Activated CD4-positive, alpha-beta T cell treated with anti-CD3 and anti-CD28 coated beads for 36 hours (primary cell): ENCODE measurements around the gene CFAP20DC. TPM values are rescaled to one million over a fixed set of nuclear protein-coding genes. Genes with fewer than 3 reads are reported as not detected.
"Not testable (repeated sequence)": the region's sequence is repeated elsewhere in the genome, so short reads cannot be mapped to it uniquely, and the experiment has no call there.

Experiments used
- ATAC-seq: fragments of 200-7000 bp; cut with Tn5 transposase; one replicate; pipeline ENCODE4 v1.10.0; 2021; ENCODE audit warnings: mild to moderate bottlenecking, moderate library complexity
- CTCF ChIA-PET: fragments of 350-600 bp; sonication (Branson Sonifier 250); formaldehyde crosslinking; loops from one replicate; lab custom pipeline; 2021; ENCODE audit warnings: antibody characterized with exemption; lab: Charles Lee
- POLR2A ChIA-PET: fragments of 350-600 bp; sonication (Branson Sonifier 250); formaldehyde crosslinking; loops from one replicate; lab custom pipeline; 2021; ENCODE audit warnings: antibody characterized with exemption, inconsistent platforms; lab: Charles Lee
- DNase-seq: peaks from one replicate; pipeline ENCODE4 v3.0.0-alpha.2; 2020
- H3K27ac Mint-ChIP-seq: one replicate; pipeline ENCODE4 v1.8.0; 2021; ENCODE audit warnings: mixed read lengths
- H3K27me3 Mint-ChIP-seq: one replicate; pipeline ENCODE4 v1.8.0; 2021; ENCODE audit warnings: mixed read lengths
- H3K36me3 Mint-ChIP-seq: one replicate; pipeline ENCODE4 v1.8.0; 2021; ENCODE audit warnings: low read depth, mixed read lengths
- H3K4me1 Mint-ChIP-seq: one replicate; pipeline ENCODE4 v1.8.0; 2021; ENCODE audit warnings: mixed read lengths
- H3K4me3 Mint-ChIP-seq: one replicate; pipeline ENCODE4 v1.8.0; 2021; ENCODE audit warnings: mild to moderate bottlenecking, moderate library complexity, mixed read lengths
- H3K9me3 Mint-ChIP-seq: one replicate; pipeline ENCODE4 v1.8.0; 2021; ENCODE audit warnings: low read depth, mixed read lengths
- intact Hi-C, 2 experiments: fragments of 100-400 bp; cut with DNase I in 1 of 2; cut with micrococcal nuclease in 1 of 2; formaldehyde crosslinking; loops; one replicate each; pipeline versions ENCODE4 v1.14.2 to v1.15.1; 2022 to 2024; cut with DNase I, micrococcal nuclease
- total RNA-seq, 2 experiments: library from RNA; stranded (reverse); gene quantifications; one replicate each; pipeline ENCODE4 v1.2.3, GENCODE V29; 2021

CFAP20DC gene
- total RNA-seq, 2 experiments from 2014 or later, result 2.7 to 3.5 TPM

GRCh38 chr3:59069838-59070237 is 20.0 kb upstream of the CFAP20DC start:
- Mint-ChIP-seq H3K27ac (no peak overlapping the region), H3K36me3 (no peaks in the 10 kb centered on the region), H3K9me3 (no peaks in the 10 kb centered on the region), H3K4me1 (peaks cover 2% of the 10 kb centered on the region), H3K27me3 (peaks cover 35% of the 10 kb centered on the region), H3K4me3 (no peak overlapping the region)
- ATAC-seq (peak; percentile 58), DNase-seq (peak; percentile 8)
- ChIA-PET CTCF (no interaction called here), POLR2A (no interaction called here)
- intact Hi-C loops, result no loop called here

DNA sequence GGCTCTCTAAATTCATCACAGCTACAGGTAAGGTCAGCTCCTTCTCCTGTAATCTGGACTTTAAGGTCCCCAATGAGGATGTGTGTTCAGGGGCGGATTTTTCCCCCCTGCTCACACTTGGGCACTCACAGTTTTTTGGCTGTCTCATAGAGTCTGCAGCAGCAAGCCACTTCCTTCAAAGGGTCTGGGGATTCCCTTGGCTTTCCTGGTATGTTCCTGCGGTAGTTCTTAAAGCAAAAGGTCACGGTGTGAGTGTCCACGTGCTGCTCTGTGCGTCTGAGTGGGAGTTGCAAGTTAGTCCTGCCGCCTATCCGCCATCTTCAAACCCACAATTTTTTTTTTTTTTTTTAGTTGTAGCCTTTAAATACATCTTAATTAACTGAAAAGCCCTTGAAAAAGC is 15.4 kb upstream of the CFAP20DC start:
- H3K27me3 Mint-ChIP-seq, result peaks cover 35% of the 10 kb centered on the region

GRCh38 chr3:59064728-59065127 is 14.9 kb upstream of the CFAP20DC start:
- Mint-ChIP-seq H3K27ac (no peak overlapping the region), H3K4me3 (no peak overlapping the region), H3K4me1 (no peaks in the 10 kb centered on the region), H3K36me3 (no peaks in the 10 kb centered on the region), H3K27me3 (peaks cover 35% of the 10 kb centered on the region), H3K9me3 (peaks cover 2% of the 10 kb centered on the region)
- intact Hi-C loops, result no loop called here
- ATAC-seq, result no peak
- CTCF ChIA-PET, result interaction anchor here (0.8 to 1.0 kb wide), 2 partner anchors 10 to 1692 kb away, joined by 4 read pairs; no protein-coding TSS in a partner anchor
- POLR2A ChIA-PET, result no interaction called here
- no peak for DNase-seq

More for the DNA sequence above, 15.4 kb upstream of the CFAP20DC start:
- intact Hi-C loops, result no loop called here
- DNase-seq (no peak), ATAC-seq (no peak)
- Mint-ChIP-seq H3K9me3 (peaks cover 2% of the 10 kb centered on the region), H3K27ac (no peak overlapping the region), H3K4me3 (no peak overlapping the region), H3K4me1 (peaks cover 1% of the 10 kb centered on the region), H3K36me3 (no peaks in the 10 kb centered on the region)
- ChIA-PET POLR2A (no interaction called here), CTCF (interaction anchor here (0.8 to 1.0 kb wide), 2 partner anchors 11 to 1692 kb away, joined by 4 read pairs; no protein-coding TSS in a partner anchor)

DNA sequence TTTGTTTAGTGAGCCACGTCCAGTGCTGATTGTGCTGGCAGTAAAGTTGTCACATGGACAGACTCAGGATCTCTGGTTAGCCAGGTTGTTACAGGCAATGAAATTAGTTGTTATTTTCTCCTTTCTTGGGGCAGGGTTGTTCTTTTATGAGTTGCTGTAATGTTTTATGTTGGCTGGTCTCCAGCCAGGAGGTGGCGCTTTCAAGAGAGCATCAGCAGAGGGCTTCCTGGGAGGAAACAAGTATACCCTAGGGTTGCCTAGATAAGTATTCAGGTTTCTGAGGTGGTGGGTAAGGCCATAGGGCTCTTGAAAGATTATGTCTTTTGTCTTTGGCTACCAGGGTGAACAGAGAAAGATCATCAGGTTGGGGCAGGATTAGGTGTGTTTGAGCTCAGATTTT is 14.5 kb upstream of the CFAP20DC start:
- Mint-ChIP-seq H3K9me3 (peaks cover 2% of the 10 kb centered on the region), H3K27me3 (peaks cover 36% of the 10 kb centered on the region), H3K4me3 (no peak overlapping the region), H3K4me1 (no peaks in the 10 kb centered on the region), H3K36me3 (no peaks in the 10 kb centered on the region), H3K27ac (no peak overlapping the region)
- POLR2A ChIA-PET, result no interaction called here
- ATAC-seq, result no peak
- CTCF ChIA-PET, result interaction anchor here (0.8 kb wide), 1 partner anchor 1693 kb away, joined by 4 read pairs; no protein-coding TSS in a partner anchor
- intact Hi-C loops, result no loop called here
- no peak for DNase-seq

GRCh38 chr3:59056706-59057105 is 6.9 kb upstream of the CFAP20DC start:
- DNase-seq (no peak), ATAC-seq (peak; percentile 39)
- Mint-ChIP-seq H3K27ac (no peak overlapping the region), H3K36me3 (no peaks in the 10 kb centered on the region), H3K27me3 (peaks cover 9% of the 10 kb centered on the region), H3K4me1 (no peaks in the 10 kb centered on the region), H3K4me3 (no peak overlapping the region), H3K9me3 (no peaks in the 10 kb centered on the region)
- intact Hi-C loops, result no loop called here
- ChIA-PET POLR2A (no interaction called here), CTCF (interaction anchor here (1.2 to 1.5 kb wide), 3 partner anchors 9 to 418 kb away, joined by 3 to 4 read pairs (median 3); no protein-coding TSS in a partner anchor)

- H3K9me3 Mint-ChIP-seq, result no peaks in the 10 kb centered on the region
- H3K4me3 Mint-ChIP-seq, result no peak overlapping the region
- H3K36me3 Mint-ChIP-seq, result no peaks in the 10 kb centered on the region
- ATAC-seq, result no peak
- H3K27ac Mint-ChIP-seq, result no peak overlapping the region
- intact Hi-C loops, result loop anchor here (1.0 to 5.0 kb wide), 10 partner anchors 55 to 746 kb away; partner anchors contain the start of genes HTD2 (in 1 of the 2) and RPP14 (in 1 of the 2)
- ChIA-PET CTCF (interaction anchor here (0.6 to 2.0 kb wide), 19 partner anchors 9 to 808 kb away, joined by 3 to 7 read pairs (median 3); no protein-coding TSS in a partner anchor), POLR2A (no interaction called here)
- peak; percentile 26 for DNase-seq
- peaks cover 9% of the 10 kb centered on the region for H3K4me1 Mint-ChIP-seq
- H3K27me3 Mint-ChIP-seq, result peaks cover 2% of the 10 kb centered on the region
Observed at GRCh38 chr3:59052803-59053411, 3.1 kb upstream of the CFAP20DC start.

DNA sequence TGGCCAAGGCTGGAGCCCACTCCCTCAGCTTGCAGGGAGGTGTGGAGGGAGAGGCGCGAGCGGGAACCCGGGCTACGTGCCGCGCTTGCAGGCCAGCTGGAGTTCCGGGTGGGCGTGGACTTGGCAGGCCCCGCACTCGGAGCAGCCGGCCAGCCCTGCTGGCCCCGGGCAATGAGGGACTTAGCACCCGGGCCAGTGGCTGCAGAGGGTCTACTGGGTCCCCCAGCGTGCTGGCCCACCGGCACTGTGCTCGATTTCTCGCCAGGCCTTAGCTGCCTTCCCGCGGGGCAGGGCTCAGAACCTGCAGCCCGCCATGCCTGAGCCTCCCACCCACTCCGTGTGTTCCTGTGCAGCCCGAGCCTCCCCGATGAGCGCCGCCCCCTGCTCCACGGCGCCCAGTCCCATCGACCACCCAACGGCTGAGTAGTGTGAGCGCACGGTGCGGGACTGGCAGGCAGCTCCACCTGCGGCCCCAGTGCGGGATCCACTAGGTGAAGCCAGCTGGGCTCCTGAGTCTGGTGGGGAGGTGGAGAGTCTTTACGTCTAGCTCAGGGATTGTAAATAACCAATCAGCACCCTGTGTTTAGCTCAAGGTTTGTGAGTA is 1.1 kb upstream of the CFAP20DC start:
- intact Hi-C loops, result loop anchor here (1.0 to 5.0 kb wide), 5 partner anchors 179 to 744 kb away; partner anchors contain the start of genes HTD2 (in 1 of the 2) and RPP14 (in 1 of the 2)
- not testable (repeated sequence) for H3K27me3 Mint-ChIP-seq

DNA sequence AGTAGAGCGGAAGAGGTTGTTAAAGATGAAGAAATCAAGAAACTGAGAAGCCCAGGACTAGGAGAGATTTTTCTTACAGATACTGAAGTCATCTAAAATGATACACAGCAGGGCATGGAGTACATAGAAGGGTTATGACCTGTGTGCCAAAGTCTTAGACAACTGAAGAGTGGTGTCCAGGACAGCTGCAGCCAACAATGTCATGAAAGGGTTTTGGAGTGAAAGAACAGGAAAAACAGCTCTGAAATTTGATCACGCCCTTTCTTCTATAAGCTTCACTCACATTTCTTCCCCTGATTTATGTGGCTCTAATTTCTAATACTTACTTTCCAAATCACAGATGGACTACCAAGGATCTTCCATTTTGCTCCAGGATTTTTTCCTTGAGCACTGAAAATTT is 3.0 kb downstream of the CFAP20DC start:
- Mint-ChIP-seq H3K9me3 (no peaks in the 10 kb centered on the region), H3K36me3 (no peaks in the 10 kb centered on the region), H3K4me1 (peaks cover 9% of the 10 kb centered on the region), H3K27me3 (peaks cover 2% of the 10 kb centered on the region), H3K4me3 (no peak overlapping the region), H3K27ac (no peak overlapping the region)
- CTCF ChIA-PET, result interaction anchor here (1.5 kb wide), 1 partner anchor 10 kb away, joined by 4 read pairs; no protein-coding TSS in a partner anchor
- ATAC-seq (no peak), DNase-seq (no peak)
- POLR2A ChIA-PET, result no interaction called here
- intact Hi-C loops, result no loop called here

More for the DNA sequence above, 1.1 kb upstream of the CFAP20DC start:
- H3K9me3 Mint-ChIP-seq, H3K4me3 Mint-ChIP-seq, H3K36me3 Mint-ChIP-seq, H3K4me1 Mint-ChIP-seq, POLR2A ChIA-PET, DNase-seq, H3K27ac Mint-ChIP-seq, CTCF ChIA-PET, ATAC-seq: not testable (repeated sequence)

DNA sequence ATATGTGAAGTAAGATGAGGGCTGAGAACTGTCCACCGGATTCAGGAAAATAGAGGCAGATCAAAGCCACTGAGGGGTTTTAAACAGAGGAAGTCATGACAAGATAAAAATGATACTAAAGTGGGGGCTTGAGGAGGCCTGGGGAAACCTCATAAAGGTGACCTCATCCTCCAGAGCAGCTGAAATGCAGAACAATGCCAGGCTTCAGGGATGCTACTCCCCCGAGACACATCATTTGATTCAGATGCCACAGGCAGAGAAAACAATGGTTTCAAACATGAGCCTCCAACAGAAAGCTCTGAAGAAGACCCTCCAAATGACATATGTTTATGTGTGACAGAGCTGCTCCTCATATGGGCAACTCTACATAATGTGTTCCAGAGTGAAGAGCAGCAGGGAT is 6.4 kb downstream of the CFAP20DC start:
- CTCF ChIA-PET, result interaction anchor here (2.4 kb wide), 1 partner anchor 9 kb away, joined by 6 read pairs; no protein-coding TSS in a partner anchor
- no peaks in the 10 kb centered on the region for H3K9me3 Mint-ChIP-seq

DNA sequence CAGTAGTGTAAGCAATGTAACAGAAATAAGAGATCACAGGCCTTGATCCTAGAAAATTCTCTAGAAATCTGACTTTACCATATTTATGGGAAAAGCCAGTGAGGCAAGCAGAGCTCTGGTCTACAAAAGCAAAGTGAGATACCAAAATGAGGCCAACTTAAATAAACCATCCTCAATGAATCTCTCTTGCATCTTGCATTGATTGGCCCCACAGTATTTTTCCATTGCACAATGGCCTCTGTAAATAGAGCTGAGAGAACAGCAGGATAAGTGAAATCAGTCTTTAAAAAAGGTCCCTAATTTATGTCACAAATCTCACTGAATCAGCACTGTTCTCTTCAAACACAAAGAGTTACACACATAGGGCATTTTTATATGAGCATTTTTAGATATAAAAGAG is 8.9 kb downstream of the CFAP20DC start:
- Mint-ChIP-seq H3K27me3 (no peaks in the 10 kb centered on the region), H3K4me1 (no peaks in the 10 kb centered on the region), H3K27ac (no peak overlapping the region), H3K4me3 (no peak overlapping the region), H3K36me3 (no peaks in the 10 kb centered on the region), H3K9me3 (no peaks in the 10 kb centered on the region)
- ATAC-seq (no peak), DNase-seq (no peak)
- POLR2A ChIA-PET, result no interaction called here
- CTCF ChIA-PET, result interaction anchor here (0.6 to 1.0 kb wide), 3 partner anchors 12 to 600 kb away, joined by 3 read pairs; no protein-coding TSS in a partner anchor
- intact Hi-C loops, result no loop called here

More for the DNA sequence above, 6.4 kb downstream of the CFAP20DC start:
- no peaks in the 10 kb centered on the region for H3K36me3 Mint-ChIP-seq
- ATAC-seq (no peak), DNase-seq (no peak)
- H3K27ac Mint-ChIP-seq, result no peak overlapping the region
- intact Hi-C loops, result no loop called here
- H3K4me3 Mint-ChIP-seq, result no peak overlapping the region
- POLR2A ChIA-PET, result no interaction called here
- no peaks in the 10 kb centered on the region for H3K27me3 Mint-ChIP-seq
- no peaks in the 10 kb centered on the region for H3K4me1 Mint-ChIP-seq

DNA sequence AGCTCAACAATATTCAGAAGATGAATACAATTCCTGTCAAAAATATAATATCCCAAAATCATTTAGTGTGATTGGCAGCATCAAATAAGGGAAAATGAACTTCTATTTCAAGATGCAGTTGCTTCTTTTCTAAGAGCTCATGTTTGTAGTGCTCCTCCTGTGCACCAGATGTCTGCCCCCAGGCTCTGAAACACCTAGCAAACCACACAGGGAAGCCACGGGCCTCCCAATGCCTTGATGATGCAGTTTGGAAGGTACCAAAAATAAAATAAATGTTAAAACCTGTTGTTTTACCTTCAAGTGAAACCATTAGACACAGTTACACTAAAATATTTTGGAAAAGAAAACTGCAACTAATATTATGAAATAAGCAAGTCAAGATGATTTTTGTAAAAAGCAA is 22.2 kb downstream of the CFAP20DC start:
- Mint-ChIP-seq H3K27ac (no peak overlapping the region), H3K4me1 (no peaks in the 10 kb centered on the region), H3K4me3 (no peak overlapping the region), H3K9me3 (no peaks in the 10 kb centered on the region), H3K36me3 (no peaks in the 10 kb centered on the region), H3K27me3 (peaks cover 3% of the 10 kb centered on the region)
- ChIA-PET POLR2A (no interaction called here), CTCF (no interaction called here)
- intact Hi-C loops, result no loop called here
- no peak for DNase-seq
- no peak for ATAC-seq
